Parathyroid adenoma (tissue), 2 donors: Measurements from ENCODE around the gene POLD2.

Experiments
- H2AFZ ChIP-seq: fragments of 300-600 bp; sonication (generic); one replicate; pipeline ENCODE4 v1.7.0; 2017; ENCODE audit warnings: antibody characterized with exemption, mild to moderate bottlenecking
- H3K27ac ChIP-seq: fragments of 300-600 bp; sonication (generic); one replicate; pipeline ENCODE4 v1.7.0; 2017
- H3K27me3 ChIP-seq: fragments of 300-600 bp; sonication (generic); one replicate; pipeline ENCODE4 v1.7.0; 2017; ENCODE audit warnings: low read length; ENCODE audit not compliant: control insufficient read depth, insufficient read depth
- H3K36me3 ChIP-seq: fragments of 300-600 bp; sonication (generic); one replicate; pipeline ENCODE4 v1.7.0; 2017; ENCODE audit warnings: low read length; ENCODE audit not compliant: control insufficient read depth, insufficient read depth
- H3K4me1 ChIP-seq: fragments of 300-600 bp; sonication (generic); one replicate; pipeline ENCODE4 v1.7.0; 2017; ENCODE audit warnings: control low read depth
- H3K4me2 ChIP-seq: fragments of 300-600 bp; sonication (generic); one replicate; pipeline ENCODE4 v1.7.0; 2017; ENCODE audit warnings: low read length
- H3K4me3 ChIP-seq: fragments of 300-600 bp; sonication (generic); one replicate; pipeline ENCODE4 v1.7.0; 2017; ENCODE audit warnings: low read depth, low read length
- H3K79me2 ChIP-seq: fragments of 300-600 bp; sonication (generic); one replicate; pipeline ENCODE4 v1.7.0; 2017; ENCODE audit warnings: control low read depth
- H3K9ac ChIP-seq: fragments of 300-600 bp; sonication (generic); one replicate; pipeline ENCODE4 v1.7.0; 2017; ENCODE audit warnings: mild to moderate bottlenecking
- H3K9me3 ChIP-seq: fragments of 300-600 bp; sonication (generic); one replicate; pipeline ENCODE4 v1.7.0; 2017; ENCODE audit warnings: low read length; ENCODE audit not compliant: control insufficient read depth
- TF ChIP-seq, protein P1 (sequence below): fragments of 300-600 bp; sonication (generic); IDR thresholded peaks from one replicate; pipeline ENCODE4 v1.7.0; 2017; ENCODE audit warnings: antibody characterized with exemption, mild to moderate bottlenecking
- donor health status: primary hyperparathyroidism.

POLD2 gene

DNA sequence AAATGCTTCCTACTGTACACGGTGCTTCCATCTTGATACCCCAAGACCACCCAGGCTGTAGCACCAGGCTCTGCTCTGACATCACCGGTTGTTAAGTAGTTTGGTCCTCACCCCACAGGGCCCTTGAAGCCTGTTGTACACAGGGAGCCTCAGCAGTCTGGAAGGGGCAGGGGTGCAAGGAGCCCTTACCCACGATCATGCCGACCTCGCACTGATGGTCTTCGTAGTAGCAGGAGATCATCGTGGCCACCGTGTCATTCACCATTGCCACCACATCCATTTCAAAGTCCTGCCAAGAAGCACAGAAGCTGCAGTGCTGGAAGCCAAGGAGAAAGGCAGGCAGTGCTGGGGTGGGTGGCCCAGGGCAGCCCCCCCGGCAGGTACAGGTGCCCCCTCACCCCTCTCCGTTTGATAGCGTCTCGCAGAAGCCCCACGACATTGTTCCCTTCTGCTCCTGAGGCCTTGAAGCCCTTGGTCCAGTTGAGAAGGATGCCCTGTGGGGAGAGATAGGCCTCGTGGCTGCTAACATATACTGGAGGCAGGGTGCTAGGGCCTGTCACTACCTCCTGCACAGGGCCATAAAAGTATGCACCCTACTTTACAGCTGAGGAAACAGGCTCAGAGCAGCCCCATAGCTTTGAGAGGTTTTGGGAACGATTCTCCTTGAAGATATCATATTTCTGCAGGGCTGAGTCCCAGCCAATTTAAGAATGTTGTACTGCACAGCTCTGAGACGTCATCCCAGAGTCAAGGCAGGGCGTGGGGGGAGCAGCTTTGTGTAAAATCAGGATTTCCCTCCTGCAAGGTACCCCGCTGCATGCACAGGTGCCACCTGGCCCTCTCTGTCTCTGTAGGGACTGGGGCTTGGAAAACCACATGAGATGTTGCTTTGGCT, 26.5 kb upstream of the POLD2 start:
- Histone ChIP-seq H3K27me3 (no peaks in the 10 kb centered on the region), H3K79me2 (no peaks in the 10 kb centered on the region), H2AFZ (peak overlapping the region; percentile 41), H3K4me1 (peaks cover 14% of the 10 kb centered on the region), H3K9me3 (no peaks in the 10 kb centered on the region), H3K4me3 (no peak overlapping the region), H3K9ac (no peak overlapping the region), H3K4me2 (no peak overlapping the region), H3K27ac (peak overlapping the region; percentile 24), H3K36me3 (no peaks in the 10 kb centered on the region)
- TF ChIP-seq, protein P1, sequence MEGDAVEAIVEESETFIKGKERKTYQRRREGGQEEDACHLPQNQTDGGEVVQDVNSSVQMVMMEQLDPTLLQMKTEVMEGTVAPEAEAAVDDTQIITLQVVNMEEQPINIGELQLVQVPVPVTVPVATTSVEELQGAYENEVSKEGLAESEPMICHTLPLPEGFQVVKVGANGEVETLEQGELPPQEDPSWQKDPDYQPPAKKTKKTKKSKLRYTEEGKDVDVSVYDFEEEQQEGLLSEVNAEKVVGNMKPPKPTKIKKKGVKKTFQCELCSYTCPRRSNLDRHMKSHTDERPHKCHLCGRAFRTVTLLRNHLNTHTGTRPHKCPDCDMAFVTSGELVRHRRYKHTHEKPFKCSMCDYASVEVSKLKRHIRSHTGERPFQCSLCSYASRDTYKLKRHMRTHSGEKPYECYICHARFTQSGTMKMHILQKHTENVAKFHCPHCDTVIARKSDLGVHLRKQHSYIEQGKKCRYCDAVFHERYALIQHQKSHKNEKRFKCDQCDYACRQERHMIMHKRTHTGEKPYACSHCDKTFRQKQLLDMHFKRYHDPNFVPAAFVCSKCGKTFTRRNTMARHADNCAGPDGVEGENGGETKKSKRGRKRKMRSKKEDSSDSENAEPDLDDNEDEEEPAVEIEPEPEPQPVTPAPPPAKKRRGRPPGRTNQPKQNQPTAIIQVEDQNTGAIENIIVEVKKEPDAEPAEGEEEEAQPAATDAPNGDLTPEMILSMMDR = no peak

DNA sequence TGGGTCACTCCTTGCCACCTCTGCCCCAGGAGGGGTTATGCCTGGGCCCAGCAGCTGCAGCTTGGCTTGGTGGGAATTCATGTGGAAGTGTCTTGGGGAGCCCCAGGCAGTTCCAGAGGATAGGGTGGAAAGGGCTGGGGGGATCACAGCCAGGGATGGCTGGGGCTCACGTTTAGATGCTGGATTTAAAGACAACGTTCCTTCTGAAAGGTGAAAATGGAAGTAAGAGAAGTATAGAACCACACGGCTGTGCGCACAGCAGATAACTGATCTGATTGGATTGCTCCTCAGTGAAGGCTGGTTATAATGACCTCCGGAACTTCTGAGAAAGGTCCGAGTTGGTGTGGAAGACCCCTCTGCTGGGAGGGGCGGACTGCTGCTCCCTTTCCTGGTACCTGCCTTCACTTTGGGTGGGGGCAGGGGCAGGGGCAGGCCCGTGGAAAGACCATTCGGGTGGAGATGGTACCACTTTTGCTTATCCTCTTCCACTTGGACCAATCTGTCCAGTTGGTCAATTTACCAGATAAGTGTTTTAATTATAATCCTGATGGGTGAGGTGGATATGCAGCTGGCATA, 25.7 kb upstream of the POLD2 start:
- Histone ChIP-seq H3K9ac (no peak overlapping the region), H3K4me1 (peaks cover 14% of the 10 kb centered on the region), H3K4me3 (no peak overlapping the region), H3K9me3 (no peaks in the 10 kb centered on the region), H3K4me2 (no peak overlapping the region), H3K27me3 (no peaks in the 10 kb centered on the region), H3K36me3 (no peaks in the 10 kb centered on the region), H2AFZ (no peak overlapping the region), H3K27ac (no peak overlapping the region), H3K79me2 (no peaks in the 10 kb centered on the region)
- TF ChIP-seq, protein P1 = no peak

DNA sequence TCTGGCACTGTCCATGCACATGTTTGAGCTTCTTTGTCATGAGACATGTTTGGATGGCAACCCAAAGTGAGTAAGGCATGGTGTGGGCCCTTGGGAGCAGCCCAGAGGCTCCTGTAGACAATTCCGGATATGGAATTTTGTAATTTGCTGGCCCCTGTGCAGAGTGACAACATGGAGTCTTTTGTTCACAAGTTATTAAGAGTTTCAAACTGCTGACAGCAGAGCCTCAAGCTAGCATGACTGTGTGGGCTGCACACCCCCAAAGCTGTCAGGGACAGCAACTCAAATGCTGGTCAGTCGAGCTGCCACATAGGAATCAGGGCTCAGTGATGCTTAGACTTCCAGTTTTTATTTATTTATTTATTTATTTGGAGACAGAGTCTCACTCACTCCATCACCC, 24.8 kb upstream of the POLD2 start:
- no peak overlapping the region for H3K4me2 ChIP-seq
- H3K27me3 ChIP-seq = no peaks in the 10 kb centered on the region
- TF ChIP-seq, protein P1 = no peak
- peaks cover 14% of the 10 kb centered on the region for H3K4me1 ChIP-seq
- no peak overlapping the region for H2AFZ ChIP-seq
- no peak overlapping the region for H3K4me3 ChIP-seq
- no peaks in the 10 kb centered on the region for H3K9me3 ChIP-seq
- H3K36me3 ChIP-seq = no peaks in the 10 kb centered on the region
- no peak overlapping the region for H3K27ac ChIP-seq
- no peak overlapping the region for H3K9ac ChIP-seq
- no peaks in the 10 kb centered on the region for H3K79me2 ChIP-seq

DNA sequence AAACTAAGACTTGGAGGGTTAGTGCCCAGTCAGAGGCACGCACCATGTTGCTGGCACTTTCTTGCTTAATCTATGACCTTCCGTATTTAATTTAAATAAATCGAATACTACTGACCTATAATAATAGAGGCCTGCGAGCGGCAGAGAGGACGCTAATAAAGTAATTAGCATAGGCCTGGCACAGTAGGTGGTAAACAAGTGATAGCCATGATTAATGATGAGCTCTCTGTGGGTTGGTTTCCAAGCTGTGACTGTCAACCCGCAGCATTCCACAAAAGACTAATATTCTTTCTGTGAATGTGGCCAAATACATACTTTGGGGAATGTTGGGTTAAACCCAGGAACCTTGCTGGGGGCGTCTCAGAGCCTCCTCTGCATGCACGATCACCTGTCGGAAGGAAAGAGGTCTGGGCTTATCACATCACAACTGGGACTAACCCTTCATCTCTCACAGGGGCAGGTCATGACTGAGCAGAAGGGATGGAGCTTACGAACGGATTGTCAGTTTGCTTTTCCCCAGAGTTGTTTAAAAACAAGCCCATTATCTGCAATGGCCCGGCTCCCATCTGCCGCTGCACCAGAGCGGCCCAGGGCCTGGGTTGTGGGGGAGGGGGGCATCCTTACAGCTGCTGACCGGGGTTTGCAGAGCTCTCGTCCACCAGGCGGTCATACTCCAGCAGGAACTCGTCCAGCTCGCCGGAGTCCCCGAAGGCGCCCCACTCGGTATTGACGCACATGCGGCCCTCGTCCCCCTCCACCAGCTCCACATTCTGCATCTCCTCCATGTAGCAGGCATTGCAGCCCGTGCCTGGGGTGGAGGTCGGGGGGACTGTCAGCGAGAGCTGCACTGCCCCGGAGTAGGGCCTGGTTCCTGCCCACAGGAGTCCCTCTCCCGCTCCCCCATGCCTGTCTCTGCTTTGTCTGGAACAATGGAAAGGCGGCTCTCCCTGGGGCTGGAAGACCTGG, 24.0 kb upstream of the POLD2 start:
- Histone ChIP-seq H3K27ac (no peak overlapping the region), H3K4me2 (no peak overlapping the region), H3K9me3 (no peaks in the 10 kb centered on the region), H2AFZ (no peak overlapping the region), H3K4me1 (peaks cover 14% of the 10 kb centered on the region), H3K27me3 (no peaks in the 10 kb centered on the region), H3K9ac (no peak overlapping the region), H3K4me3 (no peak overlapping the region), H3K36me3 (no peaks in the 10 kb centered on the region), H3K79me2 (no peaks in the 10 kb centered on the region)
- TF ChIP-seq, protein P1 = no peak
